Neuronal stem cell (in vitro differentiated cells): ENCODE data around the gene RNF187.
A peak's percentile ranks its signal among the peaks of the same experiment; 100 is the strongest.

Experiments
- DNase-seq: peaks from one replicate; pipeline ENCODE4 v3.0.0-alpha.2; 2013; ENCODE audit warnings: low spot score
- H2AFZ ChIP-seq: one replicate; pipeline ENCODE4 v1.6.1; 2013; ENCODE audit warnings: mild to moderate bottlenecking, low read length, inconsistent platforms
- H2AK5ac ChIP-seq: 2 replicates; pipeline ENCODE4 v1.6.1; 2013; ENCODE audit warnings: low read depth, mild to moderate bottlenecking, inconsistent platforms, low read length, moderate library complexity, mixed read lengths
- H2BK120ac ChIP-seq: 2 replicates; pipeline ENCODE4 v1.6.1; 2013; ENCODE audit warnings: low read depth, mild to moderate bottlenecking, inconsistent platforms, low read length, moderate library complexity, mixed read lengths
- H2BK12ac ChIP-seq: one replicate; pipeline ENCODE4 v1.6.1; 2013; ENCODE audit warnings: low read length, inconsistent platforms
- H2BK15ac ChIP-seq: 2 replicates; pipeline ENCODE4 v1.6.1; 2013; ENCODE audit warnings: mild to moderate bottlenecking, low read length, inconsistent platforms, mixed read lengths
- H2BK5ac ChIP-seq: one replicate; pipeline ENCODE4 v1.6.1; 2013; ENCODE audit warnings: inconsistent platforms, mild to moderate bottlenecking, low read length, moderate library complexity
- H3K14ac ChIP-seq: one replicate; pipeline ENCODE4 v1.6.1; 2013; ENCODE audit warnings: low read length, inconsistent platforms
- H3K18ac ChIP-seq: 2 replicates; pipeline ENCODE4 v1.6.1; 2013; ENCODE audit warnings: low read length, inconsistent platforms
- H3K23ac ChIP-seq: 2 replicates; pipeline ENCODE4 v1.6.1; 2013; ENCODE audit warnings: low read depth, mild to moderate bottlenecking, mixed read lengths, low read length, inconsistent platforms; ENCODE audit not compliant: poor library complexity
- H3K27ac ChIP-seq: replicated peaks from 3 replicates; pipeline ENCODE4 v1.5.1; 2013; ENCODE audit warnings: low read length, inconsistent platforms
- H3K27me3 ChIP-seq, 3 experiments: 2 replicates each; pipeline ENCODE4 v1.6.1; 2013; ENCODE audit warnings: low read length in 3 of 3, mild to moderate bottlenecking in 2 of 3, inconsistent platforms in 1 of 3, low read depth in 1 of 3, mixed read lengths in 1 of 3, moderate library complexity in 1 of 3; ENCODE audit not compliant: control insufficient read depth in 3 of 3, insufficient read depth in 3 of 3
- H3K36me3 ChIP-seq, 2 donors: replicated peaks in 1 of 2; 2 replicates each; pipeline ENCODE4 v1.6.1; 2013; ENCODE audit warnings: low read length in 2 of 2; ENCODE audit not compliant: control insufficient read depth in 2 of 2, insufficient read depth in 2 of 2
- H3K4ac ChIP-seq: 2 replicates; pipeline ENCODE4 v1.6.1; 2013; ENCODE audit warnings: inconsistent platforms, mild to moderate bottlenecking, low read length, moderate library complexity
- H3K4me1 ChIP-seq, 2 donors: 1 replicate in 1 of 2; 2 replicates in 1 of 2; pipeline ENCODE4 v1.6.1; 2013; ENCODE audit warnings: low read length in 2 of 2, low read depth in 1 of 2; ENCODE audit not compliant: control insufficient read depth in 2 of 2, insufficient read depth in 1 of 2
- H3K4me2 ChIP-seq: one replicate; pipeline ENCODE4 v1.6.1; 2013; ENCODE audit warnings: mild to moderate bottlenecking, low read length, inconsistent platforms; ENCODE audit not compliant: insufficient read depth, poor library complexity, severe bottlenecking
- H3K4me3 ChIP-seq, 2 donors: 2 replicates each; pipeline ENCODE4 v1.5.1; 2013; ENCODE audit warnings: low read length in 2 of 2, mild to moderate bottlenecking in 2 of 2, inconsistent platforms in 1 of 2, moderate library complexity in 1 of 2
- H3K79me1 ChIP-seq: one replicate; pipeline ENCODE4 v1.6.1; 2013; ENCODE audit warnings: low read depth, mild to moderate bottlenecking, inconsistent platforms, low read length, moderate library complexity
- H3K9ac ChIP-seq: one replicate; pipeline ENCODE4 v1.6.1; 2013; ENCODE audit warnings: mild to moderate bottlenecking, low read depth, low read length, inconsistent platforms; ENCODE audit not compliant: poor library complexity
- H3K9me3 ChIP-seq, 2 donors: replicated peaks in 1 of 2; 2 replicates each; pipeline versions ENCODE3 to v1.6.1; 2013; ENCODE audit warnings: low read length in 2 of 2, mild to moderate bottlenecking in 2 of 2, inconsistent platforms in 1 of 2, low read depth in 1 of 2, mixed read lengths in 1 of 2, moderate library complexity in 1 of 2; ENCODE audit not compliant: control insufficient read depth in 2 of 2, insufficient read depth in 1 of 2
- H4K8ac ChIP-seq: one replicate; pipeline ENCODE4 v1.6.1; 2013; ENCODE audit warnings: low read depth, mild to moderate bottlenecking, inconsistent platforms, low read length, moderate library complexity
- H4K91ac ChIP-seq: one replicate; pipeline ENCODE4 v1.6.1; 2013; ENCODE audit warnings: low read length, low read depth, mild to moderate bottlenecking, inconsistent platforms; ENCODE audit not compliant: poor library complexity
- WGBS, 2 donors: extraction: QIAGEN DNeasy Blood & Tissue Kit; methylation state at CpG; one replicate each; pipeline ENCODE4 v1.1.7; 2013; ENCODE audit warnings: missing lambda C conversion rate in 2 of 2, mixed read lengths in 1 of 2; ENCODE audit not compliant: insufficient read length in 2 of 2, insufficient replicate concordance in 1 of 2; ENCODE audit errors: extremely low coverage in 2 of 2; 5-methylcytosine and 5-hydroxymethylcytosine counted together

RNF187 gene

DNA sequence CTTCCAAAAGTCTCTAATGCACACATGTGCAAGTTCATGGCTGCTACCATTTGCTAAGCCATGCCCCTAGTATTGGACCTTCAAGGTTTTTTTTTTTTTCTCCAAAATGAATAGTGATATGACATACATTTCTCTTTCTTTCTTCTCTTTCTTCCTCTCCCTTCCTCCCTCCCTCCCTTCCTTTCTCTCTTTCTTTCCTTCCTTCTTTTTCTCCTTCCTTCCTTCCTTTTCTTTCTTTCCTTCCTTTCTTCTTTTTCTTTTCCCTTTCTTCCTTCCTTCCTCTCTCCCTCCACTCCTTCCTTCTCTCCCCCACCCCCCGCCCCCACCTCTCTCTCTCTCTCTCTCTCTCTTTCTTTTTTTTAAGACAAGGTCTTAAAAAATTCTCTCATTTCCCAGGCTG lies 3.4 kb upstream of the RNF187 start:
- WGBS, 2 donors: no CpG with 5 or more reads among the region's 1 CpG
- no peak overlapping the region for H3K4me2 ChIP-seq
- H3K9me3 ChIP-seq: no peaks in the 10 kb centered on the region
- H2BK5ac ChIP-seq: no peak overlapping the region
- no peak overlapping the region for H3K18ac ChIP-seq
- H4K8ac ChIP-seq: no peak overlapping the region
- no peak overlapping the region for H2BK15ac ChIP-seq
- no peak overlapping the region for H3K4me3 ChIP-seq
- no peak overlapping the region for H3K4ac ChIP-seq
- peaks cover 4% of the 10 kb centered on the region for H3K79me1 ChIP-seq
- H3K4me1 ChIP-seq: peaks cover 6 to 22% of the 10 kb centered on the region in 2 donors
- no peak overlapping the region for H2BK12ac ChIP-seq
- H2AFZ ChIP-seq: no peak overlapping the region
- peaks cover 0 to 2% of the 10 kb centered on the region in 2 donors for H3K36me3 ChIP-seq
- no peak overlapping the region for H4K91ac ChIP-seq
- no peak overlapping the region for H3K9ac ChIP-seq
- DNase-seq: no peak
- H2AK5ac ChIP-seq: no peak overlapping the region
- no peak overlapping the region for H2BK120ac ChIP-seq
- H3K27me3 ChIP-seq: no peaks in the 10 kb centered on the region
- H3K23ac ChIP-seq: no peak overlapping the region
- H3K27ac ChIP-seq: no peak overlapping the region
- no peak overlapping the region for H3K14ac ChIP-seq

DNA sequence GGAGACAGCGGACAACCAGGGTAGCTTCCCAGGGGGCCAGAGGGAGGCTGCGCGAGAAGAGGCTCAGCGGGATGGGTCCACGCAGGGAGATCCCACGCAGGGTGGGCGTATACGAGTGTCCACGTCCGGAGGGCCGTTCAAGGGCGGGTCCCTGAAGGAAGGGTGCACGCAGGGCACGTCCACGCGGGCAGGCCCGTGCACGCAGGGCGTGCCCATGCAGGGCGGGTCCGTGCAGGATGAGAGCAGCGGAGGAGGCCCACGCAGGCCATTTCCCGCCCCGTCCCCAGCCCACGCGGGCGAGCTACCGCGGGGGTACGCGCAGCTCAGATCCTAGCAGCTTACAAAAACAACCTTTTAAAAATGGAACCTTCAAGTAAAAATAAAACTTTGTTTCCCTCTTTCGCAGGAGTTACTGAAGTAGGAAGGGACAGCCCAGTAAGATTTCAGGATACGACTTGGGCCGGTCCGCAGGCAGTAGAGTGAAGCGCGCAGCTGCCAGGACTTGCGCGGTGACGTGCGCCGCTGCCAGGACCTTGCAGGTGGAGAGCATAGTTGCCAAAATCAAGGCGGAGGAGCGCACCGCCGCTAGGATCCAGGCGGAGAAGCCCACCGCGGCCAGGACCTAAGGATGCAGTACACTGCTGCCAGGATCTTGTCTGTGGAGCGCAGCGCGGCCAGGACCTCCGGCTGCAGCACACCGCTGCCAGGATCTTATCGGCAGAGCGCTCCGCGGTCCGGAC lies 416 bp upstream of the RNF187 start:
- peaks cover 12 to 32% of the 10 kb centered on the region in 2 donors for H3K36me3 ChIP-seq

GRCh38 chr1:228488125-228488817 lies 1.1 kb downstream of the RNF187 start:
- Histone ChIP-seq H3K27me3 (no peaks in the 10 kb centered on the region), H3K23ac (no peak overlapping the region), H2BK15ac (no peak overlapping the region), H2AFZ (peak overlapping the region; percentile 98), H3K4me1 (peaks cover 5 to 8% of the 10 kb centered on the region in 2 donors), H3K18ac (peak overlapping the region; percentile 11), H3K4me3 (peak overlapping the region; percentile 95 to 98), H3K14ac (peak overlapping the region; percentile 97), H3K4ac (peak overlapping the region; percentile 37), H3K9ac (peak overlapping the region; percentile 95), H2BK5ac (no peak overlapping the region), H4K91ac (no peak overlapping the region), H3K9me3 (no peaks in the 10 kb centered on the region), H4K8ac (no peak overlapping the region), H3K4me2 (peak overlapping the region; percentile 91), H3K27ac (no peak overlapping the region), H3K36me3 (peaks cover 17 to 42% of the 10 kb centered on the region in 2 donors), H2BK12ac (no peak overlapping the region), H3K79me1 (peaks cover 6% of the 10 kb centered on the region), H2BK120ac (no peak overlapping the region), H2AK5ac (peak overlapping the region; percentile 74)
- no peak for DNase-seq
- WGBS, 2 donors: no CpG with 5 or more reads among the region's 18 CpGs

More for the DNA sequence above, 416 bp upstream of the RNF187 start:
- peak overlapping the region; percentile 14 for H2AK5ac ChIP-seq
- peak overlapping the region; percentile 96 for H3K18ac ChIP-seq
- H2BK15ac ChIP-seq: peak overlapping the region; percentile 74
- H3K4me2 ChIP-seq: peak overlapping the region; percentile 91
- H3K9me3 ChIP-seq: no peaks in the 10 kb centered on the region
- no peak overlapping the region for H2BK120ac ChIP-seq
- H3K4me3 ChIP-seq: peak overlapping the region; percentile 95 to 98
- peak overlapping the region; percentile 97 for H3K23ac ChIP-seq
- H4K8ac ChIP-seq: peak overlapping the region; percentile 97
- H3K4me1 ChIP-seq: peaks cover 5 to 8% of the 10 kb centered on the region in 2 donors
- peak overlapping the region; percentile 96 for H3K27ac ChIP-seq
- H3K14ac ChIP-seq: peak overlapping the region; percentile 77
- H2BK12ac ChIP-seq: no peak overlapping the region
- no CpG with 5 or more reads among the region's 60 CpGs for WGBS, 2 donors
- peak overlapping the region; percentile 98 for H2AFZ ChIP-seq
- no peak overlapping the region for H4K91ac ChIP-seq
- peaks cover 4% of the 10 kb centered on the region for H3K79me1 ChIP-seq
- H3K9ac ChIP-seq: peak overlapping the region; percentile 99
- no peaks in the 10 kb centered on the region for H3K27me3 ChIP-seq
- DNase-seq: peak; percentile 78
- H2BK5ac ChIP-seq: peak overlapping the region; percentile 91
- peak overlapping the region; percentile 93 for H3K4ac ChIP-seq
